ENCODE results near the gene LY6G6F. TPM values are rescaled to one million over a fixed set of nuclear protein-coding genes. Genes with fewer than 3 reads are reported as not detected.

The LY6G6F gene
- total and polyA plus RNA-seq, 2 experiments from 2014 or later, result not detected

- Histone ChIP-seq H4K20me1 (ENCODE audit: insufficient read depth) (no peaks in the 10 kb centered on the region), H3K9me2 (ENCODE audit: insufficient read depth) (no peaks in the 10 kb centered on the region), H3F3A (ENCODE audit: insufficient read depth) (no peaks in the 10 kb centered on the region), H3K27me3 (replicated peaks; ENCODE audit: insufficient read depth) (no peaks in the 10 kb centered on the region), H3K4me2 (ENCODE audit: unreplicated experiment) (no peak overlapping the region), H3K79me2 (ENCODE audit: insufficient read depth) (no peaks in the 10 kb centered on the region), H3K9me3 (ENCODE audit: low read depth) (no peaks in the 10 kb centered on the region), H2AFZ (no peak overlapping the region), H3K36me3 (ENCODE audit: low read depth) (peaks cover 16% of the 10 kb centered on the region; the same call in 1 of the 2 replicates), H3K4me1 (ENCODE audit: insufficient read depth) (no peaks in the 10 kb centered on the region), H3K9ac (no peak overlapping the region), H3K27ac (no peak overlapping the region), H3K4me3 (no peak overlapping the region)
- DNase-seq, result no peak
- TF ChIP-seq EZH2 (IDR thresholded peaks at IDR 0.05; ENCODE audit: insufficient read depth, poor library complexity, severe bottlenecking), result no peak
- no peak for TF ChIP-seq EZH2phosphoT487 (IDR thresholded peaks at IDR 0.05; ENCODE audit: insufficient read depth, low read depth)
- in situ Hi-C loops (cut with MboI), result no loop called here
- WGBS, 2 experiments (ENCODE audit: low coverage in 1 of 2, low lambda C conversion rate in 2 of 2, missing lambda C conversion rate in 2 of 2), result 91 to 96% methylated on average over 10 to 12 of the region's 12 CpGs
These were observed 15.0 kb upstream of the LY6G6F start for GRCh38 chr6:31691564-31692108.

GRCh38 chr6:31692353-31692752 lies 14.3 kb upstream of the LY6G6F start:
- Histone ChIP-seq H3K9ac (no peak overlapping the region), H3K4me2 (ENCODE audit: unreplicated experiment) (no peak overlapping the region), H3K27ac (no peak overlapping the region), H3K27me3 (replicated peaks; ENCODE audit: insufficient read depth) (no peaks in the 10 kb centered on the region), H4K20me1 (ENCODE audit: insufficient read depth) (no peaks in the 10 kb centered on the region), H3K36me3 (ENCODE audit: low read depth) (peaks cover 16% of the 10 kb centered on the region; the same call in 1 of the 2 replicates), H3K4me3 (no peak overlapping the region), H3K9me3 (ENCODE audit: low read depth) (no peaks in the 10 kb centered on the region), H3K79me2 (ENCODE audit: insufficient read depth) (no peaks in the 10 kb centered on the region), H2AFZ (no peak overlapping the region), H3K9me2 (ENCODE audit: insufficient read depth) (no peaks in the 10 kb centered on the region), H3K4me1 (ENCODE audit: insufficient read depth) (no peaks in the 10 kb centered on the region), H3F3A (ENCODE audit: insufficient read depth) (no peaks in the 10 kb centered on the region)
- no peak for DNase-seq
- in situ Hi-C loops (cut with MboI), result no loop called here
- no peak for TF ChIP-seq EZH2 (IDR thresholded peaks at IDR 0.05; ENCODE audit: insufficient read depth, poor library complexity, severe bottlenecking)
- no peak for TF ChIP-seq EZH2phosphoT487 (IDR thresholded peaks at IDR 0.05; ENCODE audit: insufficient read depth, low read depth)
- WGBS, 2 experiments (ENCODE audit: low coverage in 1 of 2, low lambda C conversion rate in 2 of 2, missing lambda C conversion rate in 2 of 2), result 97 to 98% methylated on average over 4 of the region's 4 CpGs

GRCh38 chr6:31692886-31693285 lies 13.8 kb upstream of the LY6G6F start:
- Histone ChIP-seq H4K20me1 (ENCODE audit: insufficient read depth) (no peaks in the 10 kb centered on the region), H3K27me3 (replicated peaks; ENCODE audit: insufficient read depth) (no peaks in the 10 kb centered on the region), H2AFZ (no peak overlapping the region), H3K9me3 (ENCODE audit: low read depth) (no peaks in the 10 kb centered on the region), H3F3A (ENCODE audit: insufficient read depth) (no peaks in the 10 kb centered on the region), H3K79me2 (ENCODE audit: insufficient read depth) (no peaks in the 10 kb centered on the region), H3K36me3 (ENCODE audit: low read depth) (peaks cover 16% of the 10 kb centered on the region; the same call in 1 of the 2 replicates), H3K4me3 (no peak overlapping the region), H3K9me2 (ENCODE audit: insufficient read depth) (no peaks in the 10 kb centered on the region), H3K4me2 (ENCODE audit: unreplicated experiment) (no peak overlapping the region), H3K4me1 (ENCODE audit: insufficient read depth) (no peaks in the 10 kb centered on the region), H3K27ac (no peak overlapping the region), H3K9ac (no peak overlapping the region)
- in situ Hi-C loops (cut with MboI), result no loop called here
- TF ChIP-seq EZH2 (IDR thresholded peaks at IDR 0.05; ENCODE audit: insufficient read depth, poor library complexity, severe bottlenecking) (no peak), EZH2phosphoT487 (IDR thresholded peaks at IDR 0.05; ENCODE audit: insufficient read depth, low read depth) (no peak)
- no peak for DNase-seq
- WGBS, 2 experiments (ENCODE audit: low coverage in 1 of 2, low lambda C conversion rate in 2 of 2, missing lambda C conversion rate in 2 of 2), result 97 to 98% methylated on average over 9 of the region's 9 CpGs

GRCh38 chr6:31693535-31693934 lies 13.1 kb upstream of the LY6G6F start:
- H3K79me2 ChIP-seq (ENCODE audit: insufficient read depth), result no peaks in the 10 kb centered on the region
- WGBS, 2 experiments (ENCODE audit: low coverage in 1 of 2, low lambda C conversion rate in 2 of 2, missing lambda C conversion rate in 2 of 2), result 89 to 91% methylated on average over 6 of the region's 6 CpGs
- in situ Hi-C loops (cut with MboI), result no loop called here

More at GRCh38 chr6:31693535-31693934, 13.1 kb upstream of the LY6G6F start:
- H3K4me2 ChIP-seq (ENCODE audit: unreplicated experiment), result no peak overlapping the region
- H3K4me3 ChIP-seq, result no peak overlapping the region
- H3K9ac ChIP-seq, result no peak overlapping the region
- H4K20me1 ChIP-seq (ENCODE audit: insufficient read depth), result no peaks in the 10 kb centered on the region
- H3K9me2 ChIP-seq (ENCODE audit: insufficient read depth), result no peaks in the 10 kb centered on the region
- no peak overlapping the region for H2AFZ ChIP-seq
- no peaks in the 10 kb centered on the region for H3F3A ChIP-seq (ENCODE audit: insufficient read depth)
- no peaks in the 10 kb centered on the region for H3K4me1 ChIP-seq (ENCODE audit: insufficient read depth)
- no peaks in the 10 kb centered on the region for H3K27me3 ChIP-seq (replicated peaks; ENCODE audit: insufficient read depth)
- TF ChIP-seq EZH2phosphoT487 (IDR thresholded peaks at IDR 0.05; ENCODE audit: insufficient read depth, low read depth), result no peak
- TF ChIP-seq EZH2 (IDR thresholded peaks at IDR 0.05; ENCODE audit: insufficient read depth, poor library complexity, severe bottlenecking), result no peak
- H3K9me3 ChIP-seq (ENCODE audit: low read depth), result no peaks in the 10 kb centered on the region
- H3K36me3 ChIP-seq (ENCODE audit: low read depth), result peaks cover 13% of the 10 kb centered on the region; the same call in 1 of the 2 replicates
- H3K27ac ChIP-seq, result no peak overlapping the region
- DNase-seq, result no peak
